ENCODE measurements around the gene GRIP1.
"Not testable (repeated sequence)": the region's sequence is repeated elsewhere in the genome, so short reads cannot be mapped to it uniquely, and the experiment has no call there.

The GRIP1 gene

GRCh38 chr12:66502911-66503310 lies 176.0 kb downstream of the GRIP1 start:
- DNase-seq: no peak

DNA sequence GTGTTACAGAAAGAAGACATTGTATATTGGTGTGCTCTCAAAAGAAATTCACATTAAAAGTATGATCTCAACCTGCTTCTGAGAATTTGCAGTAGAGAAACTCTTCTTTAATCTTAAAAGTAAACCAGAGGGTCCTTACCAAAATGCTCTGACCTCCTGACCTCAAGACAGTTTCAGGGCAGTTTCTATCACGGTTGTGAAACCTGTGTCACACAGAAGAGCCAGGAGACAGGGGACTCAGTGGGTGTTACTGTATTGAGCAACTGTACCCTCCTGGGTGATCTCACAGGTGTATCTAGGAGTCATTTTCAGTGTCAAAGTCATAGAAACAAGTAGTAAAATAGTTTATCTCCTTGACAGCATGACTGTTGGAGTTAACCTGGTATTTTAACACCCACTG lies 178.0 kb downstream of the GRIP1 start:
- no peak for DNase-seq

GRCh38 chr12:66500091-66500490 lies 178.8 kb downstream of the GRIP1 start:
- no peak for DNase-seq

DNA sequence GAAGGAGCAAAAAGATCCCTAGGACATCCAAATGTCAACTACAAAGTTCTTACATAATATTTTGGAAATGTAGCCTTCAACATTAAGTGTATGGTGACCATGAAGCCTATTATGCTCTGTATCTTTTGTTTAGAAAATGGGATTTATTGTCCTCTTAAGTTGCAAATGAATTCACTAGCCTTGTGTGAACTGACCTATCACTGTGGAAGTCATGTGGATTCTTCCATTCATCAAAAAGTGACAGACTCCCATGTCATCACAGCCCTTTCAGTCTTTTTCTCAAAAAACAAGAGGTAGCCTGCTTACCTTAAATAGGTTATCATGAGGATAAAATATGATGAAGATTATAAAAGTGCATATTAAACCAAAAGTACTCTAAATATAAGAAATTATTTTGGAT lies 179.9 kb downstream of the GRIP1 start:
- DNase-seq: no peak

- DNase-seq: not testable (repeated sequence)
These were observed 180.8 kb downstream of the GRIP1 start for GRCh38 chr12:66498059-66498458.

DNA sequence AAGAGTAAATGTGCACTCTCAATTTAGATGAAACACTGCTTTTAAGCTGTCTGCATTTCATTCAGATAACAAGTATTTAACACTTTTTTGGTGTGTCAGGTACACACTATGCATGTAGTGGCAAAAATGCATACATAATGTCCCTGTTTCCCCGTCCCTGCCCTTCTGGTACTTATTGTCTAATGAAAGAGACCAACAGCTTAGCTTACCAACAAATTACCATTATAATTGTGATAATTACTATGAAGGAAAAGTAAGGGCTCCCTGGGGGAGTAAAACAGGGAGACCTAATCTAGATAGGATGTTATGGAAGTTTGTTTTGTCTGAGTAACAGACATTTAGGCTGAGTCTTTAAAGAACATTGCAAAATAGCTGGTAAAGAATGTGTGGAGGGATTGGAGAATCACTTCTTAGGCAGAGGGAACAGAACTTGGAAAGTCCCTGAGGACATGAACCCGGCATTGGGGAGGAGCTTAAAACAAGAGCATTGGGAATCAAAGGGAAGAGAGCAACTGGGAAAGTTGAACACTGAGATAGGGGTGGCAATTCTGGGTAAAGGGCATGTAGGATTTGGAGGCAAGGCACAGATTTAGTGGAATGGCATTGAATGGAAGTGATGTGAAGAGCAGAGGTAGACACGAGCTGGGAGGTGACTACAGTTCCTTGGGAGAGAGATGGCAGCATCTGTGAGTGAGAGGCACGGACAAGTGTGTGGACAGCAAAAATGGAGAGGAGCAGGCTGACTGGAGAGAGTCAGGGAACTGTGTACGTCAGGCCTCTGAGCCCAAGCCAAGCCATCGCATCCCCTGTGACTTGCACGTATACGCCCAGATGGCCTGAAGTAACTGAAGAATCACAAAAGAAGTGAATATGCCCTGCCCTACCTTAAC lies 181.6 kb downstream of the GRIP1 start:
- no peak for DNase-seq

DNA sequence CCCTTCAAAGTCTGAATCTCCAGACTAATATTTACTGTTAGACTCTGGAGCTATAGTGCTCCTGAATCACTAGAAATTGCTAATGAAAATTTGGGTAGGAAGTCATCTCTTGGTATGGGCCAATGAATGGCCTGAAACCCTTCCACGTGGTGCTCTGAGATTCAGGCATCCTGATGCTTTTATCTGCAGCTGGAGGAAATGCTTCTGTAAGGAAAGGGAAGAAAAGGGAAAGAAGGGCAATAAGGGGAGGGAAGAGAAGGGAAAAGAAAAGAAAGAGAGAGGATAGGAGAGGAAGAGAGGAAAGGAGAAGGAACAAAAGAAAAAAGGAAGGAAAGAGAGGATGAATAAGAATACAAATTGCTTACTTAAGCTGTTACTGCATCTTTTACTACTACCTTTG lies 182.3 kb downstream of the GRIP1 start:
- no peak for DNase-seq

GRCh38 chr12:66495709-66496108 lies 183.2 kb downstream of the GRIP1 start:
- DNase-seq: no peak

DNA sequence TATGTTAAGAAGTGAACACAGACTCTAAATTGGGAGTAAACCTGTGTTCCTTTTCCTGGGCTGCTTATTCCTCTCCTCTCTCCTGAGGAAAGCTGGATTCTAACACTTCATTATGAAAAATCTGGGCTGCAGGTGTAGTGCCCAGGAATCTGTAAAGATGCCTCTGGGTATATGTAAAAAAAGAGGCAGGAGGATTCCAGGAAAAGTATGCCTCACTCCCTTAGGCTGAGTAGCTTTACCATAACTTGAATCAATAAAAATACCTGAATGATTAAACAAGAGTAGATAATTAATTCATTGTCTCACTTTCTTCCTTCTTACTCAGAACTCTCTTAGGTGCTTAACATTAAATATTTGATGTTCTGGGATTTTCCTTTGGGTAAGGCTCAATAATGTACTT lies 185.1 kb downstream of the GRIP1 start:
- DNase-seq: no peak

DNA sequence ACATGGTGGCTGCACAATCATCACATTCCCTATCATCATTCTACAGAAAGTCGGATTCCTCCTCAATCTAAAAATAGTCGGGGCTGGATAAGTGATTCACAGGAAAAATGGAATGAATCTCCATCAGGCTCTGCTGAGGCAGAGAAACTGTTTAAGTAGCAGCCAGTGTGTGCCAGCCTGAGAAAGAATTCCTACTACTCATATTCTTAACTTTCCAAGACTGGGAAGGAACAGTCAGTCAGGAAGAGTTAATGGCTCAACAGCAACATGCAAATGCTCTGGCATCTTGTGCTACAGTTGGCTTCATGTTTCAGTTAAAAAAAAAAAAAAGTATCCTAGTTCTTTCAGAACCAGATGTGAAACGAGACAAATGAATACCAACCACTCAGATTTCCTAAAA lies 187.0 kb downstream of the GRIP1 start:
- no peak for DNase-seq

DNA sequence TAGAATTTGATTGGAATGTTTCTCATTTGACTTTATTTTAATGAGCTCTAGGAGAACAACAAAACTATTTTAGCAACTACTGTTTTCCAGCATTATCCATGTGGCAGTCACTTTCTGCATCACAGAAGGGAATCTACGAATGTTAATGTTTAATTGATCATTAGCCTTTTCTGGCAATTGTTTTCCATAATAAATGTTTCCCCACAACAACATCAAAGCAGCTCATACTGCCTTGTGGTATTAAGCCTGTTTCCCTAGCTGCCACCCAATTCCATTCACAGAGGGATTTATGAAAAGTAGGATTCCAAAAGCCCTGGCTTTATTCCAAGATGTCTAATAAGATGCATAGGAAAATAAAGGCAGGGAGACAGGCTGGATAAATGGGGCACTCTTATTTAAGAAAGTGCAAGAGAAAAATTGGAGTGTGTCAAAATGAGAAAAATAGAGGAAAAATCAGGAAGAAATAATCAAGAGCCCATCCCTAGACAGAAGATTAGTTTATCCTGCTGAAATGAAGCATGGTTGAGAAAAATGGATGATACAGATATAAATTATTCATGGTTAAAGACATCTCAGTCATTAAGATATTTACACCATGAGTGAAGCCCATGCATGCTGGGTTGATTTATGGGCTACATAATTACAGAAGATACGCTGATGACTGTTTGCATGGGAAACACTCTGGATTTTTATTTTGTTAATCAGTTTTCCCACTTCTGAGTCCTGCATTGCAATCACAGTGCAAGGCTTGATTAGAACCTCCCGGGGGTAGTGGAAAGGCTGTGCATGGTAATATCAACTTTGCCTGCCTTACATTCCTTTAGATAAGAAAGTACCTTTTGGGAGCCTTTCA lies 196.3 kb downstream of the GRIP1 start:
- DNase-seq: no peak

DNA sequence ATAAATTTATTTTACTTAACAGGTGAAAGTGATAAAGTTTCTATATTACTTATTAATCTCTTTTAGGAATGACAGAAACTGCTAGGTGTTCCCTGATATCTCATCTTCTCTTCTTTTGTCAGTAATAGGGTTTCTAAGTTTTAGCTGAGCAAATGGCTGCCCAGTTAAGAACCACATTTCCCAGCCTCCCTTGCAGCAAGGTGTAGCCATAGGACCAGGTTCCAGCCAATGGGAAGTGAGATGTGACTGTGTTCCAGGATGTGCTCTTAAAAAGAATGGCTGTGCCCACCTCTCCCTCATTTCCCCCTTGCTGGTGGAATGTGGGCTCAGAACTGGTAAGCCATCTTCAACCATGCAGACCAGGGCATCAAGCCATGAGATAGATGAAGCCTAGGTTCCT lies 210.9 kb downstream of the GRIP1 start:
- DNase-seq: no peak

DNA sequence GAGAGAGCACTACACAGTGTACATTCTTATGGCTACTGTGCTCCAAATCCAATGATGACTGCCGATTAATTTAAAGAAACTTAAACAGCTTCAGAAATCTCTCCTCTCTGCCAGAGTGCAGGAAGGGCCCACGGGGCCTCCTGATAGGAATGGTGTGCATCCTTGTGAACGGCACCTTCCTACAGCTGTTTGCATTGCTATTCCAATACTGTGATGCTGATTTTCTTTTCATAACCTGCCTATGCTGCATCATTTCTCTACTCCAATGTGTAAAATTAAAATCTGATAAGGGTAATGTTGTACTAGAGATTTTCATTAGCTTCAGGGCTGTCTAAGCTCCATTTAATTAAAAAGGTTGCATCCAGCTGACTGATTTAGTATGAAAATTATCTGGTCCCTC lies 217.5 kb downstream of the GRIP1 start:
- DNase-seq: no peak

DNA sequence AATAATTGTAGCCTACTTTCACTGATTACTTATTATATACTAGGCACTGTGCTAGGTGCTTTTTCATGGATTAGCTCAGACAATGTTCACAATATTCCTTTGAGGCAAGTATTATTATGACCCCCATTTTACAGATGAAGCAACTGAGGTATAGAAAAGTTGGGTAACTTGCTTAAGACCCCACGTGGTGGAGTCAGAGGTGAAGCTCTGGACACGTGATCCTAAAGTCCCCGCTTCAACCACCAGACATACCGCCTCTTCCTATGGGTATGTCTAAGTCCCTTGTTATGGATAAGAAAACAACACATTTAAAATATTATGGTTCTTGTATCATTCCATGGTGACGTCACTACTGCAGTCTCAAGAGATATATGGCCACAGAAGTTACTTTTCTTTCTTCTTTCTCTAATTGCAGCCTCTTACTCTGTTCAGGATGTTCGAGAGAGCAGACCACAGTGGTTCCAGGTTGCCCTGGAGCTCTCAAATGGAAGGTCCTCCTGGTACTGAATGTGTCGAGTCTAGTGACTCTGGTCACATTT lies 218.9 kb downstream of the GRIP1 start:
- DNase-seq: no peak

DNA sequence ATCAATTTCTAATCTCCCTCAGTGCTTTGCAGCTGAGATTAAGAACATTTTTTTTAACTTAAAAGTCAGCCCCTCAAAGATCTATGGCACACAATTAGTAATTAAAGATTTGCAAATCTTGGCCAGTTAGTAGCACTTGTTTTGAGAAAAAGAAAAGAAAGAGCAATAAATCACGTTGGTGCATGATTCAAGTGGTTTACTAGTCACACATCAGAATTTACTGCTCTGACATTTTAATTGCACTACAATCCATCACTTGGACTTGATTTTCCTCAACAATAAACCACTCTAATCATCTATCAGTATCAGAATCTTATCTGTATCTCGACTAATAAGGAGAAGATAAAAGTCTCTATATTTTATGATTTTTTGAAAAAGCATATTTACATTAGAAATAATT lies 222.3 kb downstream of the GRIP1 start:
- no peak for DNase-seq

GRCh38 chr12:66453844-66454243 lies 225.0 kb downstream of the GRIP1 start:
- no peak for DNase-seq

DNA sequence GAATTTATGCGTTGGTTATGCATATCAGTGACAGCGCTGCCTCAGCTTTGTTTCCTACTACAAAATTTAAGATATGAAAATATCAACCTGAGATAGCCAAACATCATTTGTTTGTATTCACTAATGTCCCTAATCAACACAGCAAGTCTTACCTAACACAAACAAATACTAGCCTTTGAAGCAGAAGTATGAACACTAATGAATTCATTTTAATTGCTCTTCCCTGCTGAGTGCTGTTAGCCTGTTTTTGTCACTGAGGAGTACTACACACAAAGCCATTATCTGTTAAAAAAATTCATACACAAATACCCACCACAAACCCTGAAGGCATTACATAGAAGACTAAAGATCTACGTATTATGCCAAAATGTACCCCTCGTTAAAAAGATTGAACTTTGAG lies 225.8 kb downstream of the GRIP1 start:
- DNase-seq: no peak

GRCh38 chr12:66449531-66449930 lies 229.3 kb downstream of the GRIP1 start:
- DNase-seq: no peak

DNA sequence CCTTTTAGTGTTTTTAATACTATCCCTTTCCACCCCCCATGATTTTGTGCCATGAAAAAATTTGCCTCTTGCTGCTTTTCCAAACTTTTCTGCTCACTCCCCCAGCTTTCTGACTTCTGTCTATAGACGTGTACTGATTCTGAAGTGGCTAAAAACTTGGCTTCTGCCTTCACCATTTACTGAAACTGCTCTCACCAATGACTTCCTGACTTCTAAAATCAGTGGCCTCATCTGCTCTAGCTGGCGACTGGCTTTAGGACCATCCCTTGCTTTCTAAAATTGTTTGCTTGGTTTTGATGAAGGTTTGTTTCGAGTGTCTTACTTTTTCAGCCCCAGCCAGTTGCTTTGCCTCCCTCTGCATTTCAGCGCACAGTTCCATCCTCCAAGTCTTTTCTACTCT lies 231.2 kb downstream of the GRIP1 start:
- DNase-seq: no peak

DNA sequence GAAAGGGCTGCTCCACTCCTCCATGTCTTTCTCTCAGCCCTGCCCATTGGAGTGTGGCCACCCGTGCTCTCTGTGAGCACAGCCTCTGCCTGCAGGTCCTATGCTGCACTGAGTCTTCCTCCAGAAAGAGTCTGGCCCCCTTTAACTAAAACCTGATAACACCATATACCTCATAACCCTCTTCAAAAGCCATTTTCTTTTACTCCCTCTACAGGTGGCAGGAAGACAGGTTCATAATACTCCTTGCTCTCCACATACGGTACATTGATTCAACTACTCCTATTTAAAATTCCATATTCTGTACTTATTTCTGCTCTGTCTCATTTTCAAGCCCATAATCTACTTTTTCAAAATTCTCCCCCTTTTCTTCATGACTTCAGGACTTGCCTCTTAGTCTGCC lies 232.6 kb downstream of the GRIP1 start:
- DNase-seq: no peak

DNA sequence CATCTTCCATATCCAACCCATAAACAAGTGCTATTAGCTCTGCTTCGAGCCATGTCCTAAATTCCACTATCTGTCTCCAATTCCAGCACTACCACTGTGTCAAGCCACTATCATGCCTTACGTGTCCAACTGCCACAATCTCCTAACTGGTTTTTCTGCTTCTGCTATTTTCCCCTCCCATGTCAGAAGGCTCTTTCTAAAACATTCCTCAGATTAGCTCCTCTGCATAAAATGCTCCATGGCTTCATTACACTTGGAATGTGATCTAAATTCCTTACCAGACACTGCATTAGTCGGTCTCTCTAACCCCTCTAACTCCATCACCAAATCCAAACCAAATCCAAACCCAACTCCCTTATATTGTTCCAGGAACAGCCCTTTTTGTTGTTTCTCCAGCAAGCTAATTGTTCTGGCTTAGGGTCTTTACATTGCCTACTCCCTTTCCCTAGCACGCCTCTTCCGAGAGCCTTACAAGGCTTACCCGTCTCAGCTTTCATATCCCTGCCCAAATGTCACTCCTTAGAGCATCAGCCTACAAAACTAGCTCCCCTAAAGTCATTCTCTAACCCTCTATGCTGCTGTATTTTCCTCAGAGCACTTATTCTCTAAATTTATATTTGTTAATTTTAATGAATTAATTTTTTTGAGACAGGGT lies 236.8 kb downstream of the GRIP1 start:
- no peak for DNase-seq

GRCh38 chr12:66438601-66439000 lies 240.3 kb downstream of the GRIP1 start:
- DNase-seq: no peak

DNA sequence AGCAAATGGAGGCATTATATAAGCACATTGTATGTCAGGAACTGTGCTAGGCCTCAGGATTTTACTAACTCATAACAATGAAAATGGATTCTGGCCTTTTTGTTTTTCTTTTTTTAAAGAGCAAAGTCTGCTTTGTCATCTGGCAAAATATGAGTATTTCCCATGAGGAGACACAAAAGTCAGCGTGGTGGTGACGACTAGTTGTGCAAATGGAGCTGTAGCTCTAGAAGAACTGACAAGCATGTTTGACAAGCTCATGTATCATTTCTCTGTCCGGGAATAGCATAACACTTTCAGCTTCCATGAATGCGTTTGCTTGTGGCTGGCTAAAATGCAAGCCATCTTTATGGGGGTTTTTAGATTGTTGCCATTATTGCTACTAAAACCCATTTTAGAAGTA lies 248.8 kb downstream of the GRIP1 start:
- DNase-seq: no peak
